ENCODE measurements around the gene UROC1. TPM values are rescaled to one million over a fixed set of nuclear protein-coding genes. Genes with fewer than 3 reads are reported as not detected.

Gene UROC1
- total RNA-seq, 4 donors from 2014 or later: not detected

- DNase-seq (ENCODE audit: low spot score in 2 of 2): no peak
- H3K36me3 ChIP-seq: peaks cover 5 to 100% (median 57%) of the 10 kb centered on the region in 3 donors
- 85 to 91% methylated on average over 16 of the region's 17 CpGs for WGBS, 2 donors
Observed at GRCh38 chr3:126461450-126462070, 56.0 kb downstream of the UROC1 start.

GRCh38 chr3:126460381-126460780 lies 57.2 kb downstream of the UROC1 start:
- H3K36me3 ChIP-seq: peaks cover 5 to 100% (median 50%) of the 10 kb centered on the region in 3 donors
- WGBS, 2 donors: 72 to 80% methylated on average over 7 of the region's 7 CpGs

More at GRCh38 chr3:126461450-126462070, 56.0 kb downstream of the UROC1 start:
- Histone ChIP-seq H3K27me3 (no peaks in the 10 kb centered on the region), H3K4me3 (no peak overlapping the region), H3K4me1 (peaks cover 0 to 11% (median 0%) of the 10 kb centered on the region in 4 donors), H3K9me3 (no peaks in the 10 kb centered on the region), H3K27ac (no peak overlapping the region)
- TF ChIP-seq EP300 (IDR thresholded peaks at IDR 0.05): no peak
- no peak for TF ChIP-seq CTCF (IDR thresholded peaks at IDR 0.05)
- no peak for TF ChIP-seq POLR2A (IDR thresholded peaks at IDR 0.05)

GRCh38 chr3:126459763-126460127 lies 57.8 kb downstream of the UROC1 start:
- no peak for DNase-seq (ENCODE audit: low spot score in 2 of 2)
- Histone ChIP-seq H3K27me3 (no peaks in the 10 kb centered on the region), H3K9me3 (no peaks in the 10 kb centered on the region), H3K4me3 (no peak overlapping the region), H3K27ac (no peak overlapping the region), H3K4me1 (peaks cover 0 to 5% (median 0%) of the 10 kb centered on the region in 4 donors), H3K36me3 (peaks cover 5 to 100% (median 43%) of the 10 kb centered on the region in 3 donors)
- TF ChIP-seq EP300 (IDR thresholded peaks at IDR 0.05) (no peak), POLR2A (IDR thresholded peaks at IDR 0.05) (no peak), CTCF (IDR thresholded peaks at IDR 0.05) (no peak)
- 84 to 87% methylated on average over 9 of the region's 9 CpGs for WGBS, 2 donors

More at GRCh38 chr3:126460381-126460780, 57.2 kb downstream of the UROC1 start:
- no peaks in the 10 kb centered on the region for H3K9me3 ChIP-seq
- TF ChIP-seq CTCF (IDR thresholded peaks at IDR 0.05): no peak
- no peak for TF ChIP-seq EP300 (IDR thresholded peaks at IDR 0.05)
- TF ChIP-seq POLR2A (IDR thresholded peaks at IDR 0.05): no peak
- no peak overlapping the region for H3K4me3 ChIP-seq
- no peak overlapping the region for H3K27ac ChIP-seq
- peaks cover 0 to 5% (median 0%) of the 10 kb centered on the region in 4 donors for H3K4me1 ChIP-seq
- DNase-seq (ENCODE audit: low spot score in 2 of 2): no peak
- no peaks in the 10 kb centered on the region for H3K27me3 ChIP-seq

- TF ChIP-seq POLR2A (IDR thresholded peaks at IDR 0.05): no peak
- no peak for TF ChIP-seq CTCF (IDR thresholded peaks at IDR 0.05)
- TF ChIP-seq EP300 (IDR thresholded peaks at IDR 0.05): no peak
- no peak overlapping the region for H3K4me3 ChIP-seq
- H3K27ac ChIP-seq: no peak overlapping the region
- DNase-seq (ENCODE audit: low spot score in 2 of 2): no peak
- H3K4me1 ChIP-seq: peaks cover 0 to 5% (median 0%) of the 10 kb centered on the region in 4 donors
- H3K9me3 ChIP-seq: no peaks in the 10 kb centered on the region
- WGBS, 2 donors: 89 to 91% methylated on average over 7 of the region's 7 CpGs
- H3K27me3 ChIP-seq: no peaks in the 10 kb centered on the region
- peaks cover 5 to 100% (median 38%) of the 10 kb centered on the region in 3 donors for H3K36me3 ChIP-seq
Observed at GRCh38 chr3:126459111-126459762, 58.3 kb downstream of the UROC1 start.

- no peaks in the 10 kb centered on the region for H3K9me3 ChIP-seq
- H3K27me3 ChIP-seq: no peaks in the 10 kb centered on the region
- WGBS, 2 donors: 81 to 83% methylated on average over 12 of the region's 12 CpGs
- no peak overlapping the region for H3K27ac ChIP-seq
- H3K36me3 ChIP-seq: peaks cover 5 to 87% (median 34%) of the 10 kb centered on the region in 3 donors
- H3K4me3 ChIP-seq: no peak overlapping the region
- DNase-seq (ENCODE audit: low spot score in 2 of 2): no peak
- TF ChIP-seq POLR2A (IDR thresholded peaks at IDR 0.05) (no peak), EP300 (IDR thresholded peaks at IDR 0.05) (no peak), CTCF (IDR thresholded peaks at IDR 0.05) (no peak)
- peaks cover 0 to 5% (median 0%) of the 10 kb centered on the region in 4 donors for H3K4me1 ChIP-seq
Observed at GRCh38 chr3:126456766-126457388, 60.7 kb downstream of the UROC1 start.
